Measurements from ENCODE around the gene AP2B1.
"Not testable (repeated sequence)": the region's sequence is repeated elsewhere in the genome, so short reads cannot be mapped to it uniquely, and the experiment has no call there.

The AP2B1 gene

GRCh38 chr17:35596072-35596471 lies 8.9 kb downstream of the AP2B1 start:
- TF ChIP-seq CTCF (IDR thresholded peaks at IDR 0.05; ENCODE audit: low read depth, low read length), result no peak
- no peak for DNase-seq (ENCODE audit: extremely low read depth, low read depth)

GRCh38 chr17:35596530-35597233 lies 9.6 kb downstream of the AP2B1 start:
- no peak for DNase-seq (ENCODE audit: extremely low read depth, low read depth)
- no peak for TF ChIP-seq CTCF (IDR thresholded peaks at IDR 0.05; ENCODE audit: low read depth, low read length)

GRCh38 chr17:35597604-35598003 lies 10.5 kb downstream of the AP2B1 start:
- no peak for TF ChIP-seq CTCF (IDR thresholded peaks at IDR 0.05; ENCODE audit: low read depth, low read length)
- no peak for DNase-seq (ENCODE audit: extremely low read depth, low read depth)

- no peak for DNase-seq (ENCODE audit: extremely low read depth, low read depth)
- no peak for TF ChIP-seq CTCF (IDR thresholded peaks at IDR 0.05; ENCODE audit: low read depth, low read length)
Measured at GRCh38 chr17:35603674-35604073, 16.6 kb downstream of the AP2B1 start.

GRCh38 chr17:35605678-35606077 lies 18.6 kb downstream of the AP2B1 start:
- no peak for DNase-seq (ENCODE audit: extremely low read depth, low read depth)

GRCh38 chr17:35607239-35607847 lies 20.2 kb downstream of the AP2B1 start:
- no peak for TF ChIP-seq CTCF (IDR thresholded peaks at IDR 0.05; ENCODE audit: low read depth, low read length)
- DNase-seq (ENCODE audit: extremely low read depth, low read depth), result no peak

More at GRCh38 chr17:35605678-35606077, 18.6 kb downstream of the AP2B1 start:
- TF ChIP-seq CTCF (IDR thresholded peaks at IDR 0.05; ENCODE audit: low read depth, low read length), result no peak

GRCh38 chr17:35609831-35610230 lies 22.7 kb downstream of the AP2B1 start:
- TF ChIP-seq CTCF (IDR thresholded peaks at IDR 0.05; ENCODE audit: low read depth, low read length), result no peak
- DNase-seq (ENCODE audit: extremely low read depth, low read depth), result no peak

GRCh38 chr17:35610746-35611145 lies 23.6 kb downstream of the AP2B1 start:
- DNase-seq (ENCODE audit: extremely low read depth, low read depth), result not testable (repeated sequence)

All from AG09319 (cell line).